IMR-90 (cell line): ENCODE results near the gene WFDC12. TPM values are rescaled to one million over a fixed set of nuclear protein-coding genes. Genes with fewer than 3 reads are reported as not detected.

ENCODE experiments used
- ATAC-seq: fragments of 200-7000 bp; cut with Tn5 transposase; 2 replicates; pipeline ENCODE4 v1.9.1; 2020; ENCODE audit warnings: low read depth, mild to moderate bottlenecking, moderate library complexity
- BruUV-seq: library from RNA; stranded (reverse); fragments of 400-500 nt; replicated peaks from 2 replicates; lab custom pipeline; 2021; lab: Mats Ljungman, UMichigan
- CTCF ChIA-PET: fragments of 300-600 bp; formaldehyde crosslinking; extraction: SDS; loops from one replicate; lab custom pipeline; 2021; ENCODE audit warnings: antibody characterized with exemption; lab: Yijun Ruan, JAX
- POLR2A ChIA-PET: fragments of 300-600 bp; sonication (Branson Sonifier 250); formaldehyde crosslinking; loops from one replicate; lab custom pipeline; 2022; ENCODE audit warnings: antibody characterized with exemption; ENCODE audit not compliant: unreplicated experiment; lab: Charles Lee
- DNase-seq: peaks from one replicate; pipeline ENCODE4 v3.0.0; 2013
- H2AFZ ChIP-seq: replicated peaks from 2 replicates; pipeline ENCODE3; 2013; ENCODE audit warnings: low read length, mild to moderate bottlenecking; ENCODE audit not compliant: poor library complexity
- H2AK5ac ChIP-seq: 2 replicates; pipeline ENCODE4 v1.6.1; 2013; ENCODE audit warnings: low read depth, low read length, inconsistent platforms
- H2AK9ac ChIP-seq: replicated peaks from 2 replicates; pipeline ENCODE3; 2013; ENCODE audit warnings: mild to moderate bottlenecking, low read depth, low read length, moderate library complexity; ENCODE audit not compliant: poor library complexity
- H2BK120ac ChIP-seq: 2 replicates; pipeline ENCODE4 v1.6.1; 2013; ENCODE audit warnings: low read depth, low read length, inconsistent platforms
- H2BK15ac ChIP-seq: 3 replicates; pipeline ENCODE4 v1.6.1; 2013; ENCODE audit warnings: low read depth, low read length, inconsistent platforms
- H2BK20ac ChIP-seq: 2 replicates; pipeline ENCODE4 v1.6.1; 2013; ENCODE audit warnings: low read depth, mild to moderate bottlenecking, inconsistent platforms, low read length, moderate library complexity
- H2BK5ac ChIP-seq: 2 replicates; pipeline ENCODE4 v1.6.1; 2013; ENCODE audit warnings: mild to moderate bottlenecking, low read depth, low read length, inconsistent platforms; ENCODE audit not compliant: poor library complexity, severe bottlenecking
- H3K14ac ChIP-seq: replicated peaks from 2 replicates; pipeline ENCODE4 v1.6.1; 2013; ENCODE audit warnings: low read depth, low read length, inconsistent platforms
- H3K18ac ChIP-seq: 2 replicates; pipeline ENCODE4 v1.6.1; 2013; ENCODE audit warnings: low read depth, low read length, control low read depth
- H3K23ac ChIP-seq: 2 replicates; pipeline ENCODE4 v1.6.1; 2013; ENCODE audit warnings: low read depth, low read length, inconsistent platforms
- H3K27ac ChIP-seq: 2 replicates; pipeline ENCODE4 v1.5.1; 2013; ENCODE audit warnings: mild to moderate bottlenecking, control low read depth, low read length; ENCODE audit not compliant: insufficient read depth
- H3K27me3 ChIP-seq: 2 replicates; pipeline ENCODE4 v1.6.1; 2013; ENCODE audit warnings: low read length; ENCODE audit not compliant: control insufficient read depth, insufficient read depth
- H3K36me3 ChIP-seq: 2 replicates; pipeline ENCODE4 v1.6.1; 2013; ENCODE audit warnings: low read length, mixed read lengths; ENCODE audit not compliant: control insufficient read depth, insufficient read depth
- H3K4ac ChIP-seq: 2 replicates; pipeline ENCODE4 v1.6.1; 2013; ENCODE audit warnings: low read depth, low read length, inconsistent platforms
- H3K4me1 ChIP-seq: 2 replicates; pipeline ENCODE4 v1.6.1; 2013; ENCODE audit warnings: low read length, mixed read lengths; ENCODE audit not compliant: control insufficient read depth, insufficient read depth
- H3K4me2 ChIP-seq: 2 replicates; pipeline ENCODE4 v1.6.1; 2013; ENCODE audit warnings: low read depth, mild to moderate bottlenecking, control low read depth, low read length, moderate library complexity
- H3K4me3 ChIP-seq: 2 replicates; pipeline ENCODE4 v1.5.1; 2013; ENCODE audit warnings: low read depth, mild to moderate bottlenecking, control low read depth, low read length, moderate library complexity; ENCODE audit not compliant: insufficient read depth
- H3K56ac ChIP-seq: 2 replicates; pipeline ENCODE4 v1.6.1; 2013; ENCODE audit warnings: low read length, inconsistent platforms; ENCODE audit not compliant: insufficient read depth; ENCODE audit errors: extremely low read depth
- H3K79me1 ChIP-seq, 2 experiments: 2 replicates each; pipeline ENCODE4 v1.6.1; 2013; ENCODE audit warnings: low read length in 2 of 2, inconsistent platforms in 1 of 2, low read depth in 1 of 2
- H3K9ac ChIP-seq: 2 replicates; pipeline ENCODE4 v1.6.1; 2013; ENCODE audit warnings: low read depth, low read length, control low read depth
- H3K9me1 ChIP-seq: 2 replicates; pipeline ENCODE4 v1.6.1; 2013; ENCODE audit warnings: low read length, inconsistent platforms; ENCODE audit not compliant: insufficient read depth
- H3K9me3 ChIP-seq: 2 replicates; pipeline ENCODE4 v1.6.1; 2013; ENCODE audit warnings: low read length; ENCODE audit not compliant: control insufficient read depth, insufficient read depth
- H4K20me1 ChIP-seq: 2 replicates; pipeline ENCODE4 v1.6.1; 2013; ENCODE audit warnings: low read length, inconsistent platforms; ENCODE audit not compliant: insufficient read depth
- H4K5ac ChIP-seq: 2 replicates; pipeline ENCODE4 v1.6.1; 2013; ENCODE audit warnings: mild to moderate bottlenecking, low read depth, low read length, control low read depth
- H4K8ac ChIP-seq, 2 experiments: 2 replicates each; pipeline ENCODE4 v1.6.1; 2013; ENCODE audit warnings: low read depth in 2 of 2, low read length in 2 of 2, control low read depth in 1 of 2, inconsistent platforms in 1 of 2
- H4K91ac ChIP-seq: 2 replicates; pipeline ENCODE4 v1.6.1; 2013; ENCODE audit warnings: low read depth, low read length, inconsistent platforms; ENCODE audit not compliant: insufficient read depth
- MXI1 ChIP-seq: IDR thresholded peaks from 2 replicates; pipeline ENCODE4 v1.6.1; 2012; ENCODE audit warnings: low read depth, mild to moderate bottlenecking, low read length, moderate library complexity, borderline replicate concordance
- POLR2A ChIP-seq: IDR thresholded peaks from 2 replicates; pipeline ENCODE4 v1.6.1; 2012; ENCODE audit warnings: mild to moderate bottlenecking, low read depth, low read length
- WGBS, 2 experiments: methylation state at CpG; one replicate each; pipeline versions ENCODE4 v1.1.5 to v1.1.7; 2013; ENCODE audit warnings: missing lambda C conversion rate in 2 of 2; ENCODE audit not compliant: insufficient read length in 1 of 2; ENCODE audit errors: extremely low coverage in 2 of 2; 5-methylcytosine and 5-hydroxymethylcytosine counted together
- dilution Hi-C: fragments of 300-500 bp; cut with HindIII; formaldehyde crosslinking; loops from one replicate; pipeline ENCODE4 v1.14.3; 2018; ENCODE audit warnings: low sequenced_read_pairs; ENCODE audit not compliant: unreplicated experiment
- in situ Hi-C: fragments of 300-500 bp; cut with MboI; formaldehyde crosslinking; loops from 3 replicates; pipeline ENCODE4 v1.14.3; 2019; ENCODE audit warnings: low sequenced_read_pairs, inconsistent platforms, mixed read lengths
- intact Hi-C: fragments of 100-400 bp; cut with micrococcal nuclease; formaldehyde crosslinking; loops from 2 replicates; pipeline ENCODE4 v1.10.0; 2022
- polyA plus RNA-seq, 3 experiments: library from polyadenylated mRNA; depleted of rRNA; stranded (reverse); fragments of >200 nt; gene quantifications; 2 replicates each; pipeline ENCODE4 v1.2.3, GENCODE V29; 2012; ENCODE audit warnings: low replicate concordance in 1 of 3
- total RNA-seq: library from RNA; depleted of rRNA; stranded (reverse); fragments of >200 nt; gene quantifications from 2 replicates; pipeline ENCODE4 v1.2.3, GENCODE V29; 2012

The WFDC12 gene
- total and polyA plus RNA-seq, 2 of the 4 experiments (the other 2 are of a cell fraction), result not detected

GRCh38 chr20:45111285-45111684, 13.0 kb downstream of the WFDC12 start:
- Histone ChIP-seq H3K27ac (no peak overlapping the region), H3K18ac (no peak overlapping the region), H3K9me3 (no peaks in the 10 kb centered on the region), H4K91ac (no peak overlapping the region), H3K4me3 (no peak overlapping the region), H3K14ac (no peak overlapping the region), H4K5ac (no peak overlapping the region), H3K79me1 (no peaks in the 10 kb centered on the region), H4K8ac (no peak overlapping the region), H2BK20ac (no peak overlapping the region), H3K4me2 (no peak overlapping the region), H3K9me1 (no peaks in the 10 kb centered on the region), H3K36me3 (no peaks in the 10 kb centered on the region), H2AK5ac (no peak overlapping the region), H2AFZ (no peak overlapping the region), H3K9ac (no peak overlapping the region), H2AK9ac (no peak overlapping the region), H3K23ac (no peak overlapping the region), H2BK120ac (no peak overlapping the region), H2BK15ac (no peak overlapping the region), H2BK5ac (no peak overlapping the region), H3K4ac (no peak overlapping the region), H3K56ac (no peak overlapping the region), H3K4me1 (no peaks in the 10 kb centered on the region), H3K27me3 (peaks cover 43% of the 10 kb centered on the region), H4K20me1 (no peaks in the 10 kb centered on the region)
- no peak for ATAC-seq
- no TSS peak for BruUV-seq
- ChIA-PET CTCF (interaction anchor here (0.6 to 2.0 kb wide), 11 partner anchors 8 to 183 kb away, joined by 3 to 13 read pairs (median 3); no protein-coding TSS in a partner anchor), POLR2A (interaction anchor here (0.6 kb wide), 1 partner anchor 150 kb away, joined by 3 read pairs; no protein-coding TSS in a partner anchor)
- intact Hi-C loops, result no loop called here
- no peak for DNase-seq
- dilution Hi-C loops, result no loop called here
- in situ Hi-C loops, result loop anchor here (25.0 kb wide), 1 partner anchor 176 kb away; no protein-coding TSS in a partner anchor
- no peak for TF ChIP-seq POLR2A
- TF ChIP-seq MXI1, result no peak
- 66% methylated on average over 7 of the region's 11 CpGs; no CpG with 5 or more reads in 1 of the 2 experiments for WGBS, 2 experiments
